Measurements from ENCODE around the gene BCR.

The BCR gene

GRCh38 chr22:23212061-23213021 is 32.0 kb downstream of the BCR start:
- no peak overlapping the region for H3K4me3 ChIP-seq (ENCODE audit: low read depth, low read length)
- no peak overlapping the region for H3K27ac ChIP-seq (ENCODE audit: low read depth, low read length)
- H3K4me1 ChIP-seq (ENCODE audit: control insufficient read depth, insufficient read depth, low read length, unreplicated experiment): peaks cover 15% of the 10 kb centered on the region
- no peak overlapping the region for H2AFZ ChIP-seq (ENCODE audit: low read length, unreplicated experiment)
- no peaks in the 10 kb centered on the region for H3K36me3 ChIP-seq (ENCODE audit: insufficient read depth, low read length)
- H3K27me3 ChIP-seq (ENCODE audit: insufficient read depth, low read length): no peaks in the 10 kb centered on the region
- H3K79me2 ChIP-seq (ENCODE audit: control insufficient read depth, insufficient read depth, low read length, unreplicated experiment): peaks cover 16% of the 10 kb centered on the region

- H3K4me1 ChIP-seq (ENCODE audit: control insufficient read depth, insufficient read depth, low read length, unreplicated experiment): peaks cover 15% of the 10 kb centered on the region
- H3K79me2 ChIP-seq (ENCODE audit: control insufficient read depth, insufficient read depth, low read length, unreplicated experiment): peaks cover 17% of the 10 kb centered on the region
- no peak overlapping the region for H3K4me3 ChIP-seq (ENCODE audit: low read depth, low read length)
- H3K27ac ChIP-seq (ENCODE audit: low read depth, low read length): no peak overlapping the region
- H3K27me3 ChIP-seq (ENCODE audit: insufficient read depth, low read length): no peaks in the 10 kb centered on the region
- H2AFZ ChIP-seq (ENCODE audit: low read length, unreplicated experiment): no peak overlapping the region
- H3K36me3 ChIP-seq (ENCODE audit: insufficient read depth, low read length): no peaks in the 10 kb centered on the region
Measured at GRCh38 chr22:23213022-23213555, 32.8 kb downstream of the BCR start.

- H3K4me3 ChIP-seq (ENCODE audit: low read depth, low read length): no peak overlapping the region
- no peak overlapping the region for H2AFZ ChIP-seq (ENCODE audit: low read length, unreplicated experiment)
- no peaks in the 10 kb centered on the region for H3K36me3 ChIP-seq (ENCODE audit: insufficient read depth, low read length)
- H3K27me3 ChIP-seq (ENCODE audit: insufficient read depth, low read length): no peaks in the 10 kb centered on the region
- peaks cover 15% of the 10 kb centered on the region for H3K4me1 ChIP-seq (ENCODE audit: control insufficient read depth, insufficient read depth, low read length, unreplicated experiment)
- H3K79me2 ChIP-seq (ENCODE audit: control insufficient read depth, insufficient read depth, low read length, unreplicated experiment): peaks cover 17% of the 10 kb centered on the region
- H3K27ac ChIP-seq (ENCODE audit: low read depth, low read length): no peak overlapping the region
Measured at GRCh38 chr22:23213581-23214334, 33.4 kb downstream of the BCR start.

GRCh38 chr22:23214398-23214797 is 34.1 kb downstream of the BCR start:
- H3K36me3 ChIP-seq (ENCODE audit: insufficient read depth, low read length): no peaks in the 10 kb centered on the region
- no peak overlapping the region for H3K4me3 ChIP-seq (ENCODE audit: low read depth, low read length)
- H3K27ac ChIP-seq (ENCODE audit: low read depth, low read length): no peak overlapping the region
- H3K4me1 ChIP-seq (ENCODE audit: control insufficient read depth, insufficient read depth, low read length, unreplicated experiment): peaks cover 19% of the 10 kb centered on the region
- H2AFZ ChIP-seq (ENCODE audit: low read length, unreplicated experiment): no peak overlapping the region
- H3K79me2 ChIP-seq (ENCODE audit: control insufficient read depth, insufficient read depth, low read length, unreplicated experiment): peaks cover 21% of the 10 kb centered on the region
- H3K27me3 ChIP-seq (ENCODE audit: insufficient read depth, low read length): no peaks in the 10 kb centered on the region

- Histone ChIP-seq H3K4me1 (ENCODE audit: control insufficient read depth, insufficient read depth, low read length, unreplicated experiment) (peaks cover 31% of the 10 kb centered on the region), H3K4me3 (ENCODE audit: low read depth, low read length) (no peak overlapping the region), H2AFZ (ENCODE audit: low read length, unreplicated experiment) (no peak overlapping the region), H3K36me3 (ENCODE audit: insufficient read depth, low read length) (no peaks in the 10 kb centered on the region), H3K27ac (ENCODE audit: low read depth, low read length) (no peak overlapping the region), H3K79me2 (ENCODE audit: control insufficient read depth, insufficient read depth, low read length, unreplicated experiment) (peaks cover 28% of the 10 kb centered on the region), H3K27me3 (ENCODE audit: insufficient read depth, low read length) (no peaks in the 10 kb centered on the region)
Measured at GRCh38 chr22:23215294-23216241, 35.3 kb downstream of the BCR start.

GRCh38 chr22:23216461-23217170 is 36.3 kb downstream of the BCR start:
- Histone ChIP-seq H3K79me2 (ENCODE audit: control insufficient read depth, insufficient read depth, low read length, unreplicated experiment) (peaks cover 28% of the 10 kb centered on the region), H3K4me3 (ENCODE audit: low read depth, low read length) (no peak overlapping the region), H3K27ac (ENCODE audit: low read depth, low read length) (no peak overlapping the region), H3K27me3 (ENCODE audit: insufficient read depth, low read length) (no peaks in the 10 kb centered on the region), H2AFZ (ENCODE audit: low read length, unreplicated experiment) (no peak overlapping the region), H3K4me1 (ENCODE audit: control insufficient read depth, insufficient read depth, low read length, unreplicated experiment) (peaks cover 39% of the 10 kb centered on the region), H3K36me3 (ENCODE audit: insufficient read depth, low read length) (no peaks in the 10 kb centered on the region)

- no peak overlapping the region for H3K4me3 ChIP-seq (ENCODE audit: low read depth, low read length)
Measured at GRCh38 chr22:23217171-23218052, 37.1 kb downstream of the BCR start.

GRCh38 chr22:23218053-23218866 is 38.0 kb downstream of the BCR start:
- peaks cover 32% of the 10 kb centered on the region for H3K79me2 ChIP-seq (ENCODE audit: control insufficient read depth, insufficient read depth, low read length, unreplicated experiment)
- H3K27ac ChIP-seq (ENCODE audit: low read depth, low read length): no peak overlapping the region
- H3K4me3 ChIP-seq (ENCODE audit: low read depth, low read length): no peak overlapping the region
- H3K27me3 ChIP-seq (ENCODE audit: insufficient read depth, low read length): no peaks in the 10 kb centered on the region
- H3K4me1 ChIP-seq (ENCODE audit: control insufficient read depth, insufficient read depth, low read length, unreplicated experiment): peaks cover 42% of the 10 kb centered on the region
- no peak overlapping the region for H2AFZ ChIP-seq (ENCODE audit: low read length, unreplicated experiment)
- H3K36me3 ChIP-seq (ENCODE audit: insufficient read depth, low read length): no peaks in the 10 kb centered on the region

More at GRCh38 chr22:23217171-23218052, 37.1 kb downstream of the BCR start:
- Histone ChIP-seq H3K79me2 (ENCODE audit: control insufficient read depth, insufficient read depth, low read length, unreplicated experiment) (peaks cover 31% of the 10 kb centered on the region), H3K36me3 (ENCODE audit: insufficient read depth, low read length) (no peaks in the 10 kb centered on the region), H3K27me3 (ENCODE audit: insufficient read depth, low read length) (no peaks in the 10 kb centered on the region), H3K27ac (ENCODE audit: low read depth, low read length) (no peak overlapping the region), H3K4me1 (ENCODE audit: control insufficient read depth, insufficient read depth, low read length, unreplicated experiment) (peaks cover 39% of the 10 kb centered on the region), H2AFZ (ENCODE audit: low read length, unreplicated experiment) (no peak overlapping the region)
